ENCODE measurements around the gene TECPR2. TPM values are rescaled to one million over a fixed set of nuclear protein-coding genes. Genes with fewer than 3 reads are reported as not detected.
A peak's percentile ranks its signal among the peaks of the same experiment; 100 is the strongest.

The TECPR2 gene
- total and polyA plus RNA-seq, 2 of the 13 experiments (the other 11 are each of a cell fraction or from before 2014, with no cell fraction given), result 3.5 to 5.7 TPM

- POLR2A ChIA-PET, result interaction anchor here (1.6 kb wide), 1 partner anchor 9 kb away, joined by 3 read pairs; the partner anchor contains the start of gene ANKRD9
- 100% methylated on average over 3 of the region's 3 CpGs for WGBS (ENCODE audit: low lambda C conversion rate)
- CTCF ChIA-PET (ENCODE audit: low intra/inter-chr PET ratio, low total read pairs), result no interaction called here
- in situ Hi-C loops (cut with HindIII; ENCODE audit: extremely low pct_ligation_motif_present, low pct_unique_long_range_greater_than_20kb), result no loop called here
- Histone ChIP-seq H3K4me3 (replicated peaks in 1 of 3; ENCODE audit: insufficient read depth in 1 of 3, low read depth in 2 of 3, low read length in 3 of 3) (no peak overlapping the region), H3K9me3 (ENCODE audit: low read length) (no peaks in the 10 kb centered on the region), H3K36me3 (replicated peaks in 1 of 2; ENCODE audit: control insufficient read depth in 1 of 2, insufficient read depth in 2 of 2, low read length in 2 of 2) (peaks cover 7 to 14% of the 10 kb centered on the region in 2 experiments; a peak in 4 of 5 replicates), H2AFZ (ENCODE audit: low read length) (no peak overlapping the region), H3K9ac (ENCODE audit: insufficient read depth, low read depth, low read length) (no peak overlapping the region), H3K4me1 (ENCODE audit: insufficient read depth, low read length) (peaks cover 13% of the 10 kb centered on the region), H3K27ac (ENCODE audit: extremely low read length, insufficient read depth, low read length) (no peak overlapping the region), H3K4me2 (ENCODE audit: low read depth, low read length) (no peak overlapping the region), H4K20me1 (ENCODE audit: insufficient read depth, low read length) (no peaks in the 10 kb centered on the region), H3K27me3 (ENCODE audit: control insufficient read depth in 1 of 2, insufficient read depth in 2 of 2, low read length in 2 of 2) (no peaks in the 10 kb centered on the region), H3K79me2 (ENCODE audit: insufficient read depth, low read length) (no peaks in the 10 kb centered on the region)
- FAIRE-seq (no peak), DNase-seq (ENCODE audit: low spot score) (no peak), ATAC-seq (no peak)
- BruUV-seq (replicated peaks), result no TSS peak
- intact Hi-C loops (cut with micrococcal nuclease; ENCODE audit: unreplicated experiment), result no loop called here
- TF ChIP-seq FOSL2 (CRISPR knock-in tag; IDR thresholded peaks at IDR 0.05), result no peak
- no peak for TF ChIP-seq ERF (CRISPR knock-in tag; IDR thresholded peaks at IDR 0.05)
- TF ChIP-seq, protein P1, sequence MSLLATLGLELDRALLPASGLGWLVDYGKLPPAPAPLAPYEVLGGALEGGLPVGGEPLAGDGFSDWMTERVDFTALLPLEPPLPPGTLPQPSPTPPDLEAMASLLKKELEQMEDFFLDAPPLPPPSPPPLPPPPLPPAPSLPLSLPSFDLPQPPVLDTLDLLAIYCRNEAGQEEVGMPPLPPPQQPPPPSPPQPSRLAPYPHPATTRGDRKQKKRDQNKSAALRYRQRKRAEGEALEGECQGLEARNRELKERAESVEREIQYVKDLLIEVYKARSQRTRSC (CRISPR knock-in tag; IDR thresholded peaks at IDR 0.05; ENCODE audit: low read depth), result no peak
- no peak for TF ChIP-seq TFE3 (CRISPR knock-in tag; IDR thresholded peaks at IDR 0.05)
- peak; percentile 93 for TF ChIP-seq ZNF768 (CRISPR knock-in tag; IDR thresholded peaks at IDR 0.05)
- 0 out of 2 replicates have a peak, but pooled peaks have one; percentile 28 for TF ChIP-seq ZMYM3 (CRISPR knock-in tag; IDR thresholded peaks at IDR 0.05)
- no peak for TF ChIP-seq POLR2G (IDR thresholded peaks at IDR 0.05; ENCODE audit: low read depth, low read length)
Observed at GRCh38 chr14:102500713-102501112, 138.0 kb downstream of the TECPR2 start.
